Measurements from ENCODE around the gene TMEM203.

DNA sequence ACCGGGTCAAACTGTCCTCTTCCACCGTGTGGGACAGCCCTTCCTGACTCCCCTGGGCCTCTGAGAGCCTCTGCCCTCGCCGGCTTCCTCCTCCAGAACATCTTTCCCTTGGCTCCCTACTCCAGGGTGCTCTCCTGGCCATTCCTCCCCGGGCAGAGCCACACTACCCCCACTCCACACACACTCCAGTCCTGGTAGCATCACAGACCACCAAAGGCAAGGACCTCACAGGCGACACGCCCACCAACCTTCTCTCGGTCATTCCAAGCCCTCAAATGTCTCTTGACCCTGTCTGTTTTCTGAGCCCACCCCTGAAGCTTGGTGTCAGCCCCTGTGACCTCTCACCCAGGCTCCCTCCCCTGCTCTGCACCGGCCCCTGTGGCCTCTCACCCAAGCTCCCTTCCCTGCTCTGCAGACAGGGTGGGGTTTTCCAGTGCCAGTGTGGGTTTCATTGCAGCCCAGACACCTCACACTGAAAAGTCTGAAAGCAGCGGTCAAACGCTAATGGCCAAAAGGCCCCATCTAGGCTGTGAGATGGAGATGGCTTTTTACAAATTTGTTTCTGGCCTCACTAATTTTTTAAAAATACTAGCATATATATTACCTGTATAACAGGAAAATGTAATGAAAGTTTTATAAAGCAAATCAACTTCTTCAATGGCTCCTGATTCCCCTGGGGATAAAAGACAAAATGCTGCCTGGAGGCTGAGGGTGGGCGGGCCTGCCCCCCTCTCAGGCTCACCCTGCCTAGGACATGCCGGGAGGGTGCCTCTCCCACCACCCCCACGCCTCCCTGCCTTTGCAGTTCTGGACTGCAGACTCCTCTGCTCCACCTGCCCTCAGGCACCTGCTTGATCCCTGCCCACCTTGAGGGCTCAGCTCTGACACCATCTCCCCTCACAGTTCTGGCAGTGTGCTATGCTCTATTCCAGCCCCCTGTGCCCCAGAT lies 46.1 kb downstream of the TMEM203 start:
- TF ChIP-seq, protein P1, sequence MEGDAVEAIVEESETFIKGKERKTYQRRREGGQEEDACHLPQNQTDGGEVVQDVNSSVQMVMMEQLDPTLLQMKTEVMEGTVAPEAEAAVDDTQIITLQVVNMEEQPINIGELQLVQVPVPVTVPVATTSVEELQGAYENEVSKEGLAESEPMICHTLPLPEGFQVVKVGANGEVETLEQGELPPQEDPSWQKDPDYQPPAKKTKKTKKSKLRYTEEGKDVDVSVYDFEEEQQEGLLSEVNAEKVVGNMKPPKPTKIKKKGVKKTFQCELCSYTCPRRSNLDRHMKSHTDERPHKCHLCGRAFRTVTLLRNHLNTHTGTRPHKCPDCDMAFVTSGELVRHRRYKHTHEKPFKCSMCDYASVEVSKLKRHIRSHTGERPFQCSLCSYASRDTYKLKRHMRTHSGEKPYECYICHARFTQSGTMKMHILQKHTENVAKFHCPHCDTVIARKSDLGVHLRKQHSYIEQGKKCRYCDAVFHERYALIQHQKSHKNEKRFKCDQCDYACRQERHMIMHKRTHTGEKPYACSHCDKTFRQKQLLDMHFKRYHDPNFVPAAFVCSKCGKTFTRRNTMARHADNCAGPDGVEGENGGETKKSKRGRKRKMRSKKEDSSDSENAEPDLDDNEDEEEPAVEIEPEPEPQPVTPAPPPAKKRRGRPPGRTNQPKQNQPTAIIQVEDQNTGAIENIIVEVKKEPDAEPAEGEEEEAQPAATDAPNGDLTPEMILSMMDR (conservative IDR thresholded peaks at IDR 0.05) = no peak
- no peak for TF ChIP-seq ZFX (IDR thresholded peaks at IDR 0.05)
